NK-92 (cell line): ENCODE results near the gene IL4R.

Experiments used
- DNase-seq: peaks from one replicate; lab custom pipeline; 2025; ENCODE audit not compliant: unreplicated experiment; lab: John Stamatoyannopoulos, UW

Gene IL4R

DNA sequence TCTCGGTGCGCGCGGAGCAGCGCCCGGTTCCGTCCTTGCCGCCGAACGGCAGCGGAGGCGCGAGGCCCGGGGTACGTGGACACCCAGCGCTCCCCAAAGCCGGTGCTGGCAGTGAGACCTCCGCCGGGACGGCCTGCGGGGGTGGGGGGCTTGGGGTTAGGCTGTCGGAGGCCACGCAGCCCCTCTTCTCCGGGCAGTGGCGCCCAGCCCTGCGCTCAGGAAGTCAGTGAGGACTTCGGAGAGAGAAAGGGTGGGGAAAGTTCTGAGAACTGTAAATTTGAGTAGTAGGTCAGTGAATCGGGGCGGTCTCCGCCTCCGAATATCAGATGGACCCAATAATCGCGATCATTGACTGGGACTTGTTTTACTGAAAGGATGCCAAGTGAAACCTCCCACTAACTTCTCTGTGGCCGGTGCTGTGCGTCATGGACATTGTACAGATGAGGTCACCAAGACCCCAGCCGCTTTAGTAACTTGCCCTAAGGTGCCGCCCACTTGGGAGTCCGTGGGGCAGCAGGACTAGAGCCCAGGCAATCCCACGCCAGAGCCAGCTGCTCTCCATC, 468 bp downstream of the IL4R start:
- no peak for DNase-seq

DNA sequence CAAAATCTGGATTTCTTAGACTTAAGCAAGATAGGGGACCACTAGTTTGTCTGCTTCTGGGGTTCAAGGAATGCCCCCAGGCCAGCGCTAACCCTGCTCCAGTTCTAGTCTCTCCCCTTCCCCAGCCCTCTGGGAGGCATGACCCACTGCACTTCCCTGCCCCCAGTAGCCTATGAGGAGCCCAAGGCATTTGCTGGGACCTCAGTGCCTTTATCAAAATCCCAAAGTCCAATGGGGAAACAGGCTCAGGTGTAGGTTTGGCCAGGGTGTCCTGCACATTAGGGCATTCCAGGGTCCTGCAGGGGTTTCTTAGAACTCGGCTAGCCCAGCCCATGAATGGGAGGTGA, 1.2 kb downstream of the IL4R start:
- DNase-seq: no peak

DNA sequence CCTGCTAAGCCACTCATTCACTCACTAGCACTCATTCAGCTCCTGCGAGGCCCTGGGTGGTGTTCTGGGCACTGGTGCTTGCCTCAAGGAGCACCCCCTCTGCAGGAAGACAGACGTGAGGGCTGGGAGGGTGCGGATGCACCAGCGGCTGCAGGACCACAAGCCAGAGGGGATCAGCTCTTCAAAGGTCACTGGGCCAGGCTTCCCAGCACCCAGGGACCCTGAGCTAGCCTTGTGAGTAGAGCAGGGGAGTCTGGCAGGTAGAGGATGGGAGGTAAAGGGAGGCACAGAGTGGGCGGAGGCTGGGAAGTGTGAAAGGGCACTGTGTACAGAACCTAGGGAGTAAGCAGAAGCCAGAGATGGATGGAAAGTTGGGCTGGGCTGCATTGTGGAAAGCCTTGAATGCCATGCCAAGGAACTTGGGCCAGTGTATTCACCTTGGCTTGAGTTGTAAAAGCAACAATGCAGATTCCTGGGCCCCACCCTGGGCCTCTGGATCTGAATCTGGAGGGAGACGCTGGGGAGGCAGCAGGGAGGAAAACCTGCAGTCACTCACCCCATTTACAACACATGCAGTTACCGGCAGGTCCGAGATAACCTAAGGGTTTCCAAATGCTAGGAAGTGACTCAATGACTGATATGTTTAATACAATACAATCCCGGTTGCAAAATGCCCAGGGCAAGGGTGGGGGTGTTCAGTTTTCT, 1.7 kb downstream of the IL4R start:
- DNase-seq: no peak

DNA sequence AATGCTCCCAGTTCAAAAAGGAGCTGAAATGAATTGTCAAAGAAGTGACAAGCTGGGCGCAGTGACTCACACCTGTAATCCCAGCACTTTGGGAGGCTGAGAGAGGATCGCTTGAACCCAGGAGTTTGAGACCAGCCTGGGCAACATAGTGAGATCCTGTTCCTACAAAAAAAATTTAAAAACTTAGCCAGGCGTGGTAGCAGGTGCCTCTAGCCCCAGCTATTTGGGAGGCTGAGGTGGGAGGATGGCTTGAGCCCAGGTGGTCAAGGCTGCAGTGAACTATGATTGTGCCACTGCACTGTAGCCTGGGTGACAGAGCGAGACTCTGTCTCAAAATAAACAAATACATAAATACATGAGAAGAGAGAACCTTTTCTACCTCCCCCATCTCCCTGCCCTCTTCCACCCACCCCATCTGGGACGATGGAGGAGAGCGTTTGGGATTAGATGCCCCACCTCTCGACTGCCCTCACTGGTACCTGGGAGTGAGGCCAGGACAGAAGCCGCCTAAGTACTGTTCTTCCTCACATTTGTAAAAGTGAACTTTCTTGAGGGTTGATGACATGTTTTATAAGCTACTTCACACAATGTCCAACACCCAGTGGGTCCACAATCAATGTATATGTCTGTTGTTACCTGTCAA, 2.4 kb downstream of the IL4R start:
- DNase-seq: no peak

DNA sequence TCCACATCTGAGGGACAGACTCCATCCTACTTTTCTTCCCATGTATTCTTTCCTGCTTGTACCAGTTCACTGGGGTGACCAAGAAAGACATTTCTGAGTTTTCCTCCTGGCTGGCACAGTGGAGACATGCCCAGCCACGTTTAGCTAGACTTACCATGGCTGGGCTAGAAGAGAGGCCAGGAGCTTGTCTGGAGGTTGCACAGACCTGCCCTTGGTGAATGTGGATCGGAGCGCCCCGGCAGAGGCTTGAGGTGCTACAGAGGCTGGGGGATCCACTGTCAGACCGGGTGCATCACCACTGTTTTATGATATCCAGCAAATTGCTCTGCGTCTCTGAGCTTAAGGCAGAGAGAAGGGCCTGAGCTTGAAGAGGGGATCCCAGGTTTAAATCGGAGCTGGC, 3.5 kb downstream of the IL4R start:
- no peak for DNase-seq

DNA sequence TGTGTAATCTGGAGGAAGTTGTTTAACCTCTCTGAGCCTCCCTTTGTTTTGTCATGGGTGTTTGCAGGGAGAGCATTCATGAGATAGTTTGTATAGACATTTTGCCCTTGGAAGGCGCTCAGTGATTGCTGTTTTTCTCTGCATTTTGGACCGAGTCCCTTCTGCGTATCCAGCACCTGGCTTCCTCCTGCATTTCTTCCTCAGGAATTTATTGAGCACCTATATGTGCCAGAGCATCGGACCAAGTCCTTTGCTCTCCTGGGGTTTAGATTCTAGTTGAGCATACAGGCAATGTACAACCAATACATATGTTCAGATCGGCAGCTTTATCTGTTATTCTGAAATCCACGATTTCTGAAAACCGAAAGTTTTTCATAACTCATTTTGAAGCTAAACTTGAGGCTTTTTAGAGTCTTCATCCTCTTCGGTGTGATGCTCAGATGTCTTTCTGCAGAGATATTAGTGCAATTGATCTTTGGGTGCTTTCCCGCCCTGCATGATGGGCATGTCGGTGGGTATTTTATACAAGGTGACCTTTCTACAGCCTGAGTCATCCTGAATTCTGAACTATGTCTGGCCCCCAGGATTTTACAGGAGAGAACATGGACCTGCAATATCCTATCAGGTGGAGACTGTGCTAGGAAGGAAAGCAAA, 4.1 kb downstream of the IL4R start:
- no peak for DNase-seq

DNA sequence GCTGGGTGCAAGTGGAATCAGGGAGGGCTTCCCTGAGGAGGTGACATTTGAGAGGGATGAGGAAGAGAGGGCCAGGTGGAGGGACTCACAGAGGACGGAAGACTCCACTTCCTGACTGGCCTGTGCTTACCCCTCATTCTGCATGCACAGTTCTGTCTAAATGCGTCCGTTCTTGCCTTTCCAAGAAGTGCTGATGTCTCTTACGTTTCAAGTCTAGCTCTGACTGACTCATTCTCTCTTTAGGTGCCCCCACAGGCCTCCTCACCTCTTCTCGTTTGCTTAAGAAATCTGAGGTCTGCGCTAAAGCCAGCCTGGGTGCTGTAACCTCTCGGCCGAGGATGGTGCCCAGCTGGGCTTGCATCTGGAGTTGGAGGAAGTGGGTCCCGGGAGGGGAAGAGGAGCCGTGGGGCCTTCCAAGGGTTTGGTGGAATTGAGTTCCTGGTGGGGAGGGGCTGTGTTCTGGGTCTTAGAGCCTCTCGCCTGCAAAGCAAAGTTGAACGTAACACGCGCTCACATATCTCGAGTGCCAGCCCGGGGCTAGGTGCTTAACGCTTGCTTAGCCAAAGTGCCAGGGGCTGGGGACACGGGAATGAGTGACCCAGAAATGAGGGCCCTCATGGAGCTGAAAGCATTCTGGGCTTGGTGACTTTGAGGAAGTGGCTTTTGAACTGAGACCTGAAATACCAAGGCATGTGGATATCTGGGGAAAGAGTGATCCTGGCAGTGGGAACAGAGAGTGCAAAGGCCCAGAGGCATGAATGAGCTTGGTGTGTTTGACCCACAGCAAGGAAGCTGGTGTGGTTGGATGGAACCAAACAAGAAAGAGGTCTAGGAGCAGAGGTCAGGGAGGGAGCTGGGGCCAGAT, 4.8 kb downstream of the IL4R start:
- DNase-seq: no peak

DNA sequence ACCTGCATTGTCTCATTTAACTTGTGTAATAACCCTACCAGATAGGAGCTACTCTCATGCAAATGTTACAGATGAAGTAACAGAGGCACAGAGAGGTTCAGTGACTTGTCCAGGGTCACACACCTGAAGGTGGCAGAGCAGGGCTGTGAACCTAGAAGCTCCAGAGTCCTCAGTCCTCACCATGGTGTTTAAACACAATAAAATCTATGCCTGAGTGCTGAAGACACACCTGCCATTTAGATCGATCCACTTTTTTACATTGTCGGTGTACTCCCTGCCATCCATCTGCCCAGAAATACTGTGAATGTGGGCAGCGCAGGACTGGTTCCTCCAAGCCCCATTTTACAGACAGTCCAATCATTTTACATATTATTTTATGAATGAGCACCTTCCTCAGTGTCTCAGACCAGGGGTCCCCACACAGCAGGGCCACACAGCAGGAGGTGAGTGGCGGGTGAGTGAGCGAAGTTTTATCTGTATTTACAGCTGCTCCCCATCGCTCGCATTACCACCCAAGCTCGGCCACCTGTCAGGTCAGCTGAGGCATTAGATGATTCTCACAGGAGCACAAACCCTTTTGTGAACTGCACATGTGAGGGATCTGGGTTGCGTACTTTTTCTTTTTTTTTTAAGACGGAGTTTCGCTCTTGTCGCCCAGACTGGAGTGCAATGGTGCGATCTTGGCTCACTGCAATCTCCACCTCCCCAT, 5.6 kb downstream of the IL4R start:
- no peak for DNase-seq

DNA sequence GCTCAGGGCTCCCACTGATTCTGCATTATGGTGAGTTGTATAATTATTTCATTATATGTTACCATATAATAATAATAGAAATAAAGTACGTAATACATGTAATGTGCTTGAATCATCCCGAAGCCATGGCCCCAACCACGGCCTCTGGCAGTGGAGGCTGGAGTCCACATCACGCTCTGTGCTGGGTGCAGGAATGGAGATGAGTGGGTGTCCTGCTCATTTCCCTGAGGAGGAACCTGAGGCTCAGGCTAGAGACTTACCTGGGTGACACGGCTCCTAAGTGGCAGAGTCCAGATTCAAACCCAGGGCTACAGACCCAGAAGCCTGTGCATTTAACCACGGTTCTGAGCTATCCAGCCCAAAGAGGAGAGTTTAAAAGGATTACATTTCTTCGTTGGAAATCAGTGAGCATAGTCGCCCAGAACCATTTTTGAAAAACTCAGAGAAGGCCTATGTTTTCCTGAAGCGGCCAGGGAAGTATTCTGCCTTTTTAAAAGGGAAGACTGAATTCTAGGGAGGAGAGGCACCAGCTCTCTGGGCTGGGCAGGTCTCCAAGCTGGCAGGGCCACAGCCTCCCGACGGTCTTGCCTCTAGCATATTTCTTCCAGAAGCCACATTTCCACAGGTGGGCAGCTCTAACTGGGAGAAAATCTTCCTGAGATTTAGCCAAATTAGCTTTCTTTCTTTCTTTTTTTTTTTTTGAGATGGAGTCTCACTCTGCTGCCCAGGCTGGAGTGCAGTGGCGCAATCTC, 6.7 kb downstream of the IL4R start:
- no peak for DNase-seq

DNA sequence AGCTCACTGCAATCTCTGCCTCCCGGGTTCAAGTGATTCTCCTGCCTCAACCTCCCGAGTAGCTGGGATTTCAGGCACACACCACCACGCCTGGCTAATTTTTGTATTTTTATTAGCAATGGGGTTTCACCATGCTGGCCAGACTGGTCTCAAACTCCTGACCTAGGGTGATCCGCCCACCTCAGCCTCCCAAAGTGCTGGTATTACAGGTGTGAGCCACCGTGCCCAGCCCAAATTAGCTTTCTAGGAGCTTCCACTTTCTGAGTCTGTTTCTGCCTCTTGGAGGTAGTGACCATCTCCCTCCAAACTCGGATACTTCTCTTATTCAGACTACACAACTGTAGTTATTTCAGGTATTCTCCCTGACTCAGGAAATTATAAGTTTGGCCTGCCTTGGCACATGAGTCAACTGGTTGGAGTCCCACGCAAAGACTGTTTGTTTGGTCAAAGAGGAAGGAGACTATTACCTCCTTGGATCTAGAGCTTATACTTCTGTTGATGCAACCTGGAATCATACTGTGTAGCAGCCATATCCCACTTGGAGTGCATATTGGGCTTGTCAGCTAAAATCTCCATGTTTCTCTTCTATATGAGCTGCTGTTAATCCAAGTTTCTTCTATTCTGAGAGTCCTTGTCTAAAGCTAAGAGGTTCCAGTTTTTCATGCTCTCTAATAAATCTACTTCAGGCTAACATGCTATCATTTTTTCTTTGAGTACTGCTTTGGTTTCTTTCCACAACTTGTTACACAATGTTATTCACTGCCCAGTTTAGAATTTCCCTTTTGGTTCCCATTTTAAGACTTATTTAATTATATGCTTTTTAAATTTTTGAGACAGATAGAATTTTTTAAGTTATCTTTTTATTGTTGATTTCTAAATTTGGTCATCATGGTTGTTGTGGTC, 7.5 kb downstream of the IL4R start:
- no peak for DNase-seq

DNA sequence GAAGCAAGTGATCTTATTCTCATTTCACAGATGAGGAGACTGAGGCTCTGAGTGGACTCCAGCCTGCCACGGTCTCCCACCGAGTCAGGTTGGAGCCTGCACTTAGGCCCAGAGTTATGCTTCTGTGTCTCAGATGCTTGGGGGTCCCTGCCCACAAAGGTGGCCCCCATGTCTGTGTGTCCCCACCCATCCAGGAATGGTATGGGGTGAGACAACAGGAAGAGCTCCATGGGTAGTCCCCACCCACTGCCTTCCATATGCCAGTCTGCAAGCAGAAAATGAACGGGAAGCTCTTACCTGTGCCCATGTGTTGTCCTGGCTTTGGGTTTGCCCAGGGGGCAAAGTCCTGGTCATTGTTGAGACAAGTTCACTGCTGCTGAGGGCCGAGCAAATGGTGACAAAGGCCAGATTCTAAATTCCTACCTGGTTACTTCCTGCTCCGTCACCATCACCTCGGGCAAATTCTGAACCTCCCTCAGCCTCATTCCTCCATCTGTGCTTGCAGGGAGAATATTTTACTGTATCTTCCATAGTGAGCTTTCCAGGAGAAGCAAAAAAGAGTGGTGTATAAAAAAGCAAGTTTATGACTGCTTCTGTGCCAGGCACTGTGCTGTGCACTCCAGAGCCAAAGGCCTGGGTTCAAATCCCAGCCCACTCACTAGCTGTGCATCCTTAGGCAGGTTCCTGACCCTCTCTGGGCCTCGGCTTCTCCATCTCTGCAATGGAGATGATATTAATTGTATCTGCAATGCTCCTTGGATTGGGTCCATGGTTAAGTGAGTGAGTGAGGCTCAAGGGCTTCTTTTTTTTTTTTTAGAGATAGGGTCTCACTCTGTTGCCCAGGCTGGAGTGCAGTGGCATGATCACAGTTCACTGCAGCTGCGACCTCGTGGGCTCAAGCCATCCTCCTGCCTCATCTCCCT, 9.3 kb downstream of the IL4R start:
- DNase-seq: no peak

DNA sequence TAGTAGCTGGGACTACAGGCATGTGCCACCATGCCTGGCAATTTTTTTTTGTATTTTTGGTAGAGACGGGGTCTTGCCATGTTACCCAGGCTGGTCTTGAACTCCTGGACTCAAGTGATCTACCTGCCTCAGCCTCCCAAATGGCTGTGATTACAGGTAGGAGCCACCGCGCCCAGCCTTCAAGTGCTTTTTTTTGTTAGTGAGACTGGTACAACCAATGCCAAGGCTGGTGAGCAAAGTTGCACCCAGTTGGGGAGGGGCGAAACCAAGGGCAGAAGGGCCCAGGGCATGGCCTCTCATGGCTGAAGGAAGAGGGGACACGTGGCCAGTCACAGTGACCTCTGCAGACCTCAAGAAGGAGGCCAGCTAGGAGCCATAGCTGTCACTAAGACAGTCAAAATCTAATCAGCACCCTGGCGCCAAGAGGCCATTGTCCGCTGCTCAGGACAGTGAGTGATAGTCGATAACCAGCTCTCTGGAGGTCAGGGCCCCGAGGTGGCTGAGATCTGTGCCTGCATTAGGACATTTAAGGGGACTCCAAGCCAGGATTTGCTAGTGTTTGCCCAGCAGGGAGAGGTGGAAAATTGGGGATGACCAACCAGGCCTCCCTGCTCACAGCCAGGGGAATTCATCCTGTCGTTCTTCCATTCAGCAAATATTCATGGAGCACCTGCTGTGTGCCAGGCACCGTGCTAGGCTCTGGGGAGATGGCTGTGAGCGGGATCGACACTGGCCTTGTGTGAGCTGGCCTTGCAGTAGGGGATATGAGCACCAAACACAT, 10.2 kb downstream of the IL4R start:
- DNase-seq: no peak

DNA sequence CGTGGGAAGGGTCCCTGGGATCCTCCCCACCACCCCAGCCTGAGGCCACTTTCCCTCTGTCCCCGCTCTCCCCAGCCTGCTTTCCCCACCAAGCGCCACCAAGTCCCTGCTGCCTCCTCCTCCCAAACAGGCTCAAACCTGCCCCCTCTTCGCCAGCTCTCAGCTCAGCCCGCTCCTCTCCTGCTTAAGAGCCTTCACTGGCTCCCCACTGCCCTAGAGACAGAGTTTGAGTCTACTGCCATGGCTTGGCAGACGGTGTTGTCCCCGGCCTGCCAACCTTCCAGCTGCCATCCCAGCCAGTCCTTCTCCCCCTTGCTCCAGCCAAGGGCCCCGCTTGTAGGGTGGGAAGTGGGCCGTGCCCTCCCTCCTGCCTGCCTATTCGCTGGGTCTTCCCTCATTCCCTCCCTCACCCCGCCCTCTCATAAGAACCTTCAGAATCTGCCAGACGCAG, 11.1 kb downstream of the IL4R start:
- no peak for DNase-seq

DNA sequence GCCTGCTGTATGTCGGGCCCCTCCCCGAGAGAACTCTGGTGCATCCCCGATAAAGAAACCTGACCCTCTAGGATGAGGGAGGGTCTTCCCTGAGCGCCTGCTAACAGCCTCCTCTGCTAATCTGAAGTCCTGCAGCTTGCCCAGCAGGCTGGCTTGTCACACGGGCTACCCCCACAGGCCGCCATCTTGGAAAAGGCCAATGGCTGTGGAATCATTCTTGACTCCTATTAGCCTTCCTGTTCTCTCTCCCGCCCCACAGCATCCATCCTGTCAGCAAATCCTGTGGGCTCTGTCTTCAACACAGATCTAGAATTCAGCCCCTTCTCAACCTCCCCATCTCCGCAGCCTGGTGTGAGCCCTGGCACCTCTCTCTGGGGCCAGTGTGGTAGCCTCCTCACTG, 12.0 kb downstream of the IL4R start:
- no peak for DNase-seq

DNA sequence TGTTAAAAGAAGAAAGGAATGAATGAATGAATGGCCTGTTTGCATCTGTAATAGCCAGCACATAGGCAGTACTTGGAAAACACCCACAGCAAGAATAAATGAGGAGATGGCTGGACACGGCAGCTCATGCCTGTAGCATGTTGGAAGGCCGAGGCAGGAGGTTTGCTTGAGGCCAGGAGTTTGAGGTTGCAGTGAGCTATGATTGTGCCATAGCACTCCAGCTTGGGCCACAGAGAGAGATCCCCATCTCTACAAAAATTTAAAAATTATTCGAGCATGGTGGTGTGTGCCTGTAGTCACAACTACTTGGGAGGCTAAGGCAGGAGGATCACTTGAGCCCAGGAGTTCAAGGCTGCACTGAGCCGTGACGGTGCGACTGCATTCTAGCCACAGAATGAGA, 12.5 kb downstream of the IL4R start:
- DNase-seq: no peak

DNA sequence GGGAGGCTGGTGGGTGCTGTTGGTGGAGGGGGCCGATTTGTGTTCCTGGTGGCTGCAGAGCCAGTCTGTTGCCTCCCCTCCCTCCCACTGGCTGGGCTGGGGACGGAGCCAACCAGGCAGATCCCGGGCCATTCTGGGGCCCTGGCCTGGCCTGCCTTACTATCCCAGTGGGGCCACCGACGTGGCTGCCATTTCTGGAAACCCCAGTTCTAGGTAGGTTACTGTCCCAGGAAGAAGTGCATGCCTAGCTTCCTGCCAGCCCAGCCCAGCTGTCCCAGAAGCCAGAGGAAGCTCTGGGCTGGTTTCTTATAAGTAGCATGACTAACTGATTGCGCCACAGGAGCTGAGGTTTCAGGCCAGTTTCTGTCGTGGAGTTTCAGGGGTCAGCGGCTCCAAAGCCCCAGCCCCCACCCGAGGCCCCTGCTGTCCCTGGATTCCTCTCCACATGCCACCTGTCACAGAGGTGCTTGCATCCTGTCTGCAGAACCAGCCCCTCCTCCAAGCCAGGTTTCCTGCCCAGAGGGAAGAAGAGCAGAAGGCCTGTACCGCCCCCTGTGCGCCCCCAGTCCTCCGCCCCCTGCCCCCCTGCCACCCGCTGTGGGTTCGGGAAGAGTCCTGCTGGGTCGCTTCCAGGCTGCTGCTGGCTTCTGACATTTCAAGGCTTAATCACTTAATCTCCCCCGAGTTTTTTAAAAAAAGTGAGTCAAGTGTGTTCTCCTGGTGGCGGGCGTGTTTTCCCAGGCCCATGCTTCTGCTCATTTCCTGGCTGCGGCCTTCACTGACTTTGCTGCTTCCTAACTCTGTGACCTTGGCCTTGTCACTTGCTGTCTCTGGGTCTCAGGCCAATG, 13.2 kb downstream of the IL4R start:
- no peak for DNase-seq
